Colonic mucosa (tissue), 4 donors: ENCODE measurements around the gene VENTX. TPM values are rescaled to one million over a fixed set of nuclear protein-coding genes. Genes with fewer than 3 reads are reported as not detected.

ENCODE experiments used
- DNase-seq: peaks from one replicate; pipeline ENCODE4 v3.0.0-alpha.2; 2020
- H3K27ac ChIP-seq: fragments of 200-600 bp; one replicate; pipeline ENCODE4 v1.8.0; 2021
- H3K27me3 ChIP-seq: fragments of 200-600 bp; one replicate; pipeline ENCODE4 v1.8.0; 2021
- H3K36me3 ChIP-seq: fragments of 200-600 bp; one replicate; pipeline ENCODE4 v1.8.0; 2021
- H3K4me1 ChIP-seq: fragments of 200-600 bp; one replicate; pipeline ENCODE4 v1.8.0; 2021; ENCODE audit warnings: mild to moderate bottlenecking
- H3K4me3 ChIP-seq: fragments of 200-600 bp; one replicate; pipeline ENCODE4 v1.8.0; 2021
- H3K9ac ChIP-seq, 2 donors: one replicate each; pipeline ENCODE4 v1.7.0; 2013; ENCODE audit warnings: control low read depth in 2 of 2, low read depth in 2 of 2, low read length in 2 of 2
- H3K9me3 ChIP-seq: fragments of 200-600 bp; one replicate; pipeline ENCODE4 v1.8.0; 2021
- intact Hi-C: fragments of 100-400 bp; cut with DNase I; formaldehyde crosslinking; loops from one replicate; pipeline ENCODE4 v1.14.1; 2022
- total RNA-seq, 2 donors: library from RNA; stranded (reverse); fragmentation: NEBNext Ultra II Directional in 1 of 2; extraction: Animal tissue kit (Norgen Biotek cat#: 25700) in 1 of 2; gene quantifications; one replicate each; pipeline ENCODE4 v1.2.1, GENCODE V29; 2021
- TF ChIP-seq, protein P1 (sequence below): fragments of 200-600 bp; IDR thresholded peaks from one replicate; pipeline ENCODE4 v1.8.0; 2022; ENCODE audit warnings: antibody characterized with exemption, mild to moderate bottlenecking
- donor health status: healthy.
- donor health status: DM: no; HTN: no; CAD: no.
- donor health status: DM: no; HTN: no; CAD: no.

VENTX gene
- total RNA-seq, 2 donors from 2014 or later: 0.15 to 0.24 TPM

DNA sequence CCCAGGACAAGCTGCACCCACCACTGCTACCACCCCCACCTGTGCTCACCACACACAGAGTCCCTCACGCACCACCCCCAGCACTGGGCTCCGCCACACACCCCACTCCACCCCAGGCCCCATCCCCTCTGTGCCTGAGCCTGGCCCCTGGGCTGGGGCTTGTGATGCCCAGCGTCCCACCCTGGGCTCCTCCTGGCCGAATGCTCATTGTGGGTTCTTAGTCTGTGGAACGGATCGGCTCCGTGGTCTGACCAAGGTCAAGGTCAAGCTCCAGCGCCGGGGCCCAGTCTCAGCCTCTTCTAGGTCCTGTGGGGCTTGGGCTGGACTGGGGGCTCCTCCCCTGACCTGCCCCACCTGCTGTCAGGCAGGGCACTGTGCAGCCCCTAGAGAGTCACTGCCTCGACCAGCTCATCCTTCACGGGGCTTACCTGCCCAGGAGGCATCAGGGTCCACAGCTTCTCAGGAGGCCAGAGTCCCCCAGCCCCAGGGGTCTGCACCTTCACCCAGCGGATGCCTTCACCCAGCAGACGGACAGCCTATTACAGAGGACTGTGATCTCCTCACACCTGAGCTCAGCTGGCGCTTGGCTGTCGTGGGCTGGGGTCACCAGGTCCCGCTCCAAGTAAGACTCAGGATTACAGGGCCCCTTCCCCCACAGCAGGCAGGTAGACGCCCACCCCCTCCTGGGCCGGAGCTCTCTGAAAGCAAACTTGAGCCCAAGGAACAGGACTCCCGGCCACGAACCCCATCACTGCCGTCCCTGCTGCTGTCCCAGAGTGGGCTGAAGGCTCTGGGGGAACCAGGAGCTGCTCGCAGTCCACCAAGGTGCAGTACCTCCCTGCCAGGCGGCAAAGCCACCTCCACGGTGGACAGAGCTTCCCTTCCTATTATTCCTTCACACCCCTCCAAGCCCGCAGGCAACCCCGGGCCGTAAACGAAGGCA is 22.9 kb upstream of the VENTX start:
- H3K4me3 ChIP-seq: no peak overlapping the region
- no peaks in the 10 kb centered on the region for H3K9me3 ChIP-seq
- TF ChIP-seq, protein P1, sequence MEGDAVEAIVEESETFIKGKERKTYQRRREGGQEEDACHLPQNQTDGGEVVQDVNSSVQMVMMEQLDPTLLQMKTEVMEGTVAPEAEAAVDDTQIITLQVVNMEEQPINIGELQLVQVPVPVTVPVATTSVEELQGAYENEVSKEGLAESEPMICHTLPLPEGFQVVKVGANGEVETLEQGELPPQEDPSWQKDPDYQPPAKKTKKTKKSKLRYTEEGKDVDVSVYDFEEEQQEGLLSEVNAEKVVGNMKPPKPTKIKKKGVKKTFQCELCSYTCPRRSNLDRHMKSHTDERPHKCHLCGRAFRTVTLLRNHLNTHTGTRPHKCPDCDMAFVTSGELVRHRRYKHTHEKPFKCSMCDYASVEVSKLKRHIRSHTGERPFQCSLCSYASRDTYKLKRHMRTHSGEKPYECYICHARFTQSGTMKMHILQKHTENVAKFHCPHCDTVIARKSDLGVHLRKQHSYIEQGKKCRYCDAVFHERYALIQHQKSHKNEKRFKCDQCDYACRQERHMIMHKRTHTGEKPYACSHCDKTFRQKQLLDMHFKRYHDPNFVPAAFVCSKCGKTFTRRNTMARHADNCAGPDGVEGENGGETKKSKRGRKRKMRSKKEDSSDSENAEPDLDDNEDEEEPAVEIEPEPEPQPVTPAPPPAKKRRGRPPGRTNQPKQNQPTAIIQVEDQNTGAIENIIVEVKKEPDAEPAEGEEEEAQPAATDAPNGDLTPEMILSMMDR: no peak
- H3K36me3 ChIP-seq: no peaks in the 10 kb centered on the region
- DNase-seq: no peak
- H3K4me1 ChIP-seq: no peaks in the 10 kb centered on the region
- no peak overlapping the region for H3K27ac ChIP-seq
- no peak overlapping the region for H3K9ac ChIP-seq
- intact Hi-C loops: no loop called here
- no peaks in the 10 kb centered on the region for H3K27me3 ChIP-seq

DNA sequence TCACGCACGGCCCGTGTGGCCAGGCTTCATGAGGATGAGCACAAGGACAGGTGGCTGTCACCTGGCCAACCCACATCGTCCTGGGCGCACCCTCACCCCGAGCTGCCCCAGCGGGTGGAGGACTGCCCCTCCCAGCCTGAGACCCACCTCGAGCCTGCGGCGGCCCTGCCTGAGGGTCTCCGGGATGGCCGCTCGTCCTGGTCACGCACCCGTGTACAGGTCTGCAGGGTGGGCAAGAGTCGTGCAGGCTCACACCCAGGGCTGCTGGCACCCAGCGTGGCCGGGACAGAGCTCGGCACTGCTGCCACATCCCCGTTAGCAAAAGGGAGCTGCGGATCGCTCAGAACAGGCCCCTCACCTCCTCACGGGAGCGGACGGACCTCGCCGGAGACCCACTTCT is 22.1 kb upstream of the VENTX start:
- no peaks in the 10 kb centered on the region for H3K4me1 ChIP-seq
- H3K36me3 ChIP-seq: no peaks in the 10 kb centered on the region
- TF ChIP-seq, protein P1: no peak
- intact Hi-C loops: no loop called here
- H3K9me3 ChIP-seq: no peaks in the 10 kb centered on the region
- H3K27me3 ChIP-seq: no peaks in the 10 kb centered on the region
- DNase-seq: no peak
- no peak overlapping the region for H3K27ac ChIP-seq
- no peak overlapping the region for H3K4me3 ChIP-seq
- no peak overlapping the region for H3K9ac ChIP-seq

DNA sequence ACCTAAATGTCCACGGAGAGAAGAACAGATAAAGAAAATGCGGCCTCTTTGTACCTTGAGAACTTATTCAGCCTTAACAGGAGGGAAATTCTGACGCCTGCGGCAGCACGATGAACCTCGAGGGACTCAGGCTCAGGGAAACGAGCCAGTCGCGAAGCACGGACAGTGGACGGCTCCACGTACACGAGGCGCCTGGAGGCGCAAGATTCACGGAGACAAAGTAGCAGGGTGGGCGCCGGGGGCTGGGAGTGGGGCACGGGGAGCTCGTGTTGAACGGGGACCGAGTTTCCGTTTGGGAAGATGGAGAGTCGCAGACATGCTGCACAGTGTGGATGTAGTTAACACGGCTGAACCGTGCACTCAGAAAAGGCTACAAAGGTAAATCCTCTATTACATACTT is 20.9 kb upstream of the VENTX start:
- Histone ChIP-seq H3K9me3 (no peaks in the 10 kb centered on the region), H3K4me3 (no peak overlapping the region), H3K4me1 (no peaks in the 10 kb centered on the region), H3K27ac (no peak overlapping the region), H3K36me3 (no peaks in the 10 kb centered on the region), H3K27me3 (no peaks in the 10 kb centered on the region), H3K9ac (no peak overlapping the region)
- intact Hi-C loops: no loop called here
- TF ChIP-seq, protein P1: no peak
- DNase-seq: no peak

DNA sequence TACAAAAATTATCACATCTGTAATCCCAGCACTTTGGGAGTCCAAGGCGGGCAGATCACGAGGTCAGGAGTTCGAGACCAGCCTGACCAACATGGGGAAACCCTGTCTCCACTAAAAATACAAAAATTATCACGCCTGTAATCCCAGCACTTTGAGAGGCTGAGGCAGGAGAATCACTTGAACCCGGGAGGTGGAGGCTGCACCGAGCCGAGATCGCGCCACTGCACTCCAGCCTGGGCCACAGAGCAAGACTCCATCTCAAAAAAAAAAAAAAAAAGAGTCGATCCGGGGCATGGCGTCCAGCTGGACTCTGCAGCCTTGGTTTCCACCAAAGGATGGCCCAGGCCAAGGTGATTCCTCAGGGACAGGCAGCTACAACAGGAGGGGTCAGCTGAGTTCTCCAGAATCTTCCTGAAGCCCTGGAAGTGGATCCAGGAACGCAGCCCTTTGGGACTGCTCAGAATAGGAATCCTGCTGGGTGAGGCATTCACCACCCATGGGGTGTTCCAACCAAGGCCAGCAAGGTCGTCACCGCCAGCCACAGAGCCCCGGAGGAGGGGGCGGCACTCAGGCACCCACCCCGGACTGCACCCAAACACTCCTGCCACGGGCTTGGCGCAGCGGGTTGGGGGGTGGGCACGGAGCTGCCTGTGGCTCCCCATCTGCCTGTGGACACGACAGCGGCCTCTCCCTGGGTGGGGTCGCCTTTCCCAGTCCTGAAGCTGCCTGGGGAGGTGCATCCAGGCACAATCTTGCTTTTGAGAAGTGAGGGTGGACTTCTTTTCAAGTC is 19.7 kb upstream of the VENTX start:
- H3K9ac ChIP-seq: no peak overlapping the region
- H3K9me3 ChIP-seq: no peaks in the 10 kb centered on the region
- no peak overlapping the region for H3K4me3 ChIP-seq
- no peak overlapping the region for H3K27ac ChIP-seq
- no peaks in the 10 kb centered on the region for H3K36me3 ChIP-seq
- TF ChIP-seq, protein P1: no peak
- H3K4me1 ChIP-seq: no peaks in the 10 kb centered on the region
- no peaks in the 10 kb centered on the region for H3K27me3 ChIP-seq
- intact Hi-C loops: no loop called here
- no peak for DNase-seq

DNA sequence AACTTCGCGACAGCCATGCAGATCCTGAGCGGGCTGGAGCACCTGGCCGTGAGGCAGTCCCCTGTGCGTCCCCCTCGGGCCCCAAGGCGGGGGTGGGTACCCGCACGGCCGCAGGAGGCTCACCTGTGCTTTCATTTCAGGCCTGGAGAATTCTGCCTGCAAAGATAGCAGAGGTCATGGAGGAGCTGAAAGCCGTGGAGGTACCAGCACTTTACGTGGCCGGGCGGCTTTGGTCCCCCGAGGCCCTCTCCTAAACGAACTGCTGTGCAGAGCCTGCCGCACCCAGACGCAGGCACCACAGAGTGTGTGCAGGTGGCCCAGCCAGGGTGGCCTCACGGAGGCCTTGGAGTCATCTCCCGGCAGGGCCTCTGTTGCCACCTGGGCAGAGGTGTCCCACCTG is 18.8 kb upstream of the VENTX start:
- H3K27ac ChIP-seq: no peak overlapping the region
- TF ChIP-seq, protein P1: no peak
- no peak for DNase-seq
- no peaks in the 10 kb centered on the region for H3K9me3 ChIP-seq
- no peaks in the 10 kb centered on the region for H3K4me1 ChIP-seq
- no peaks in the 10 kb centered on the region for H3K27me3 ChIP-seq
- H3K9ac ChIP-seq: no peak overlapping the region
- H3K36me3 ChIP-seq: no peaks in the 10 kb centered on the region
- intact Hi-C loops: no loop called here
- H3K4me3 ChIP-seq: no peak overlapping the region
